MM.1S (cell line): Measurements from ENCODE around the gene FAH.

Source experiments
- DNase-seq: peaks from one replicate; pipeline ENCODE4 v3.0.0-alpha.2; 2015
- H2AFZ ChIP-seq: fragments of 300-600 bp; sonication (generic); 2 replicates; pipeline ENCODE4 v1.6.0; 2016; ENCODE audit warnings: antibody characterized with exemption, low read length
- H3F3A ChIP-seq: fragments of 300-600 bp; sonication (generic); 2 replicates; pipeline ENCODE4 v1.6.1; 2016; ENCODE audit warnings: mild to moderate bottlenecking, antibody characterized with exemption, low read length, moderate library complexity, mixed read lengths; ENCODE audit not compliant: insufficient read depth
- H3K27ac ChIP-seq: fragments of 300-600 bp; sonication (generic); 2 replicates; pipeline ENCODE4 v1.5.1; 2016; ENCODE audit warnings: mild to moderate bottlenecking, low read length
- H3K27me3 ChIP-seq: fragments of 300-600 bp; sonication (generic); replicated peaks from 2 replicates; pipeline ENCODE4 v1.6.0; 2016; ENCODE audit warnings: low read length; ENCODE audit not compliant: insufficient read depth
- H3K36me3 ChIP-seq: fragments of 300-600 bp; sonication (generic); replicated peaks from 2 replicates; pipeline ENCODE4 v1.6.1; 2016; ENCODE audit warnings: mild to moderate bottlenecking, low read length, mixed read lengths; ENCODE audit not compliant: insufficient read depth
- H3K4me1 ChIP-seq: fragments of 300-600 bp; sonication (generic); 2 replicates; pipeline ENCODE4 v1.6.1; 2016; ENCODE audit warnings: low read length, mixed read lengths
- H3K4me2 ChIP-seq: fragments of 300-600 bp; sonication (generic); 2 replicates; pipeline ENCODE4 v1.6.0; 2016; ENCODE audit warnings: low read depth, low read length
- H3K4me3 ChIP-seq: fragments of 300-600 bp; sonication (generic); 2 replicates; pipeline ENCODE4 v1.5.1; 2016; ENCODE audit warnings: low read length, mixed read lengths
- H3K79me2 ChIP-seq: fragments of 300-600 bp; sonication (generic); 2 replicates; pipeline ENCODE4 v1.6.1; 2016; ENCODE audit warnings: mixed run types, low read length, mixed read lengths
- H3K9ac ChIP-seq: fragments of 300-600 bp; sonication (generic); 2 replicates; pipeline ENCODE4 v1.6.1; 2016; ENCODE audit warnings: low read length, mixed read lengths
- H3K9me2 ChIP-seq: fragments of 300-600 bp; sonication (generic); replicated peaks from 2 replicates; pipeline ENCODE4 v1.6.1; 2016; ENCODE audit warnings: mild to moderate bottlenecking, low read length, mixed read lengths; ENCODE audit not compliant: insufficient read depth
- H3K9me3 ChIP-seq: fragments of 300-600 bp; sonication (generic); replicated peaks from 2 replicates; pipeline ENCODE4 v1.6.1; 2016; ENCODE audit warnings: mild to moderate bottlenecking, low read length, mixed read lengths; ENCODE audit not compliant: insufficient read depth
- H4K20me1 ChIP-seq: fragments of 300-600 bp; sonication (generic); 2 replicates; pipeline ENCODE4 v1.6.1; 2016; ENCODE audit warnings: mild to moderate bottlenecking, low read length, moderate library complexity, mixed read lengths; ENCODE audit not compliant: insufficient read depth
- EZH2 ChIP-seq: fragments of 300-600 bp; sonication (generic); optimal IDR thresholded peaks from 2 replicates; pipeline ENCODE3; 2017; ENCODE audit warnings: low read depth, mild to moderate bottlenecking, antibody characterized with exemption, low read length, mixed read lengths
- EZH2phosphoT487 ChIP-seq: fragments of 300-600 bp; sonication (generic); IDR thresholded peaks from 2 replicates; pipeline ENCODE4 v1.6.1; 2018; ENCODE audit warnings: antibody characterized with exemption, low read length
- TF ChIP-seq, protein P1 (sequence below): fragments of 300-600 bp; sonication (generic); IDR thresholded peaks from 2 replicates; pipeline ENCODE4 v1.5.1; 2016; ENCODE audit warnings: antibody characterized with exemption, low read length, mixed read lengths

Gene FAH

DNA sequence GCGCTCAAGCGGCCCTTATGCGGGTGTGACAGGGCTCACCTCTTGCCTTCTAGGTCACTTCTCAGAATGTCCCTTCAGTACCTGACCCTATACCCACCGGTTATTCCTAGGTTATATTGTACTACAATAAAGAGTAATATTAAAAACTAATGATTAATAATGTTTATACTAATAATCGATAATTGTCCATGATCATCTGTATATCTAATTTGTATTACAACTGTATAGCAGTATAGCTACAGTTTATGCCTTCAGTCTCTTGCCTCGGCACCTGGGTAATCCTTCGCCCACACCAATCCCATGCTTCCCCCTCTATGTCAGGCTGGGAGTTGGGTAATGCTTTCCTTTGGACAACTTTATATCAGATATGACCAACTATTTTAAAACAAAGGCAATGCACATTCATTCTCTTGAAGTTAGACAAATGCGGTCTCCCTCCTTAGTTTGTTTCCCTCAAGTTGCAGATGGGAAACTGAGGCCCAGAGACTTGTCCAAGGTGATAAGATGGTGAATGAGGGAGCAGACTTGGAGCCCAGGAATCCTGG, 3.4 kb downstream of the FAH start:
- Histone ChIP-seq H4K20me1 (no peaks in the 10 kb centered on the region), H3K79me2 (peaks cover 20% of the 10 kb centered on the region), H3K9ac (no peak overlapping the region), H3K4me2 (no peak overlapping the region), H3K4me3 (no peak overlapping the region), H3K36me3 (no peaks in the 10 kb centered on the region), H3K9me2 (no peaks in the 10 kb centered on the region), H3K9me3 (no peaks in the 10 kb centered on the region), H3K4me1 (peaks cover 26% of the 10 kb centered on the region), H3K27ac (no peak overlapping the region), H3K27me3 (no peaks in the 10 kb centered on the region), H2AFZ (no peak overlapping the region), H3F3A (peaks cover 17% of the 10 kb centered on the region; the same call in 1 of the 2 replicates)
- TF ChIP-seq EZH2phosphoT487: no peak
- TF ChIP-seq, protein P1, sequence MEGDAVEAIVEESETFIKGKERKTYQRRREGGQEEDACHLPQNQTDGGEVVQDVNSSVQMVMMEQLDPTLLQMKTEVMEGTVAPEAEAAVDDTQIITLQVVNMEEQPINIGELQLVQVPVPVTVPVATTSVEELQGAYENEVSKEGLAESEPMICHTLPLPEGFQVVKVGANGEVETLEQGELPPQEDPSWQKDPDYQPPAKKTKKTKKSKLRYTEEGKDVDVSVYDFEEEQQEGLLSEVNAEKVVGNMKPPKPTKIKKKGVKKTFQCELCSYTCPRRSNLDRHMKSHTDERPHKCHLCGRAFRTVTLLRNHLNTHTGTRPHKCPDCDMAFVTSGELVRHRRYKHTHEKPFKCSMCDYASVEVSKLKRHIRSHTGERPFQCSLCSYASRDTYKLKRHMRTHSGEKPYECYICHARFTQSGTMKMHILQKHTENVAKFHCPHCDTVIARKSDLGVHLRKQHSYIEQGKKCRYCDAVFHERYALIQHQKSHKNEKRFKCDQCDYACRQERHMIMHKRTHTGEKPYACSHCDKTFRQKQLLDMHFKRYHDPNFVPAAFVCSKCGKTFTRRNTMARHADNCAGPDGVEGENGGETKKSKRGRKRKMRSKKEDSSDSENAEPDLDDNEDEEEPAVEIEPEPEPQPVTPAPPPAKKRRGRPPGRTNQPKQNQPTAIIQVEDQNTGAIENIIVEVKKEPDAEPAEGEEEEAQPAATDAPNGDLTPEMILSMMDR: no peak
- TF ChIP-seq EZH2: no peak
- no peak for DNase-seq

DNA sequence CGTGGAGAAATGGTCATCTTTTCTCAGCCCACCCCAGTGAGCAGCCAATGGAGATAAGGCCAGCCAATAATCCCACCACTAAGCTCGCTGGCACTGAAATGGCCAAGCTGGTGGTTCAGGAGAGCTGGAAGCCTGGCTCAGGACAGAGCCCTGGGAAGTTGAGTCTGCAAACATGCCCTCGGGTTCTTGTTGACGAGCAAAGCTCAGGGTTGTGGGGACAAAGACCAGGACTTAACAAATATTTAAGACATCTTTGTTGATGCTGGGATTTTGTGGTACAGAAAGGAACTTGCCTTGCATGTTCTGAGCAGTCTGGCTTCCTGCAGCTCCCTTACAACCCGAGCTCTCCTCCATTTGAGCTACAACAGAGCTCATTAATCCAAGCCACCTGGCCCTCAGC, 4.4 kb downstream of the FAH start:
- TF ChIP-seq, protein P1: no peak
- no peak for TF ChIP-seq EZH2phosphoT487
- TF ChIP-seq EZH2: no peak
- DNase-seq: no peak
- no peaks in the 10 kb centered on the region for H3K9me2 ChIP-seq

DNA sequence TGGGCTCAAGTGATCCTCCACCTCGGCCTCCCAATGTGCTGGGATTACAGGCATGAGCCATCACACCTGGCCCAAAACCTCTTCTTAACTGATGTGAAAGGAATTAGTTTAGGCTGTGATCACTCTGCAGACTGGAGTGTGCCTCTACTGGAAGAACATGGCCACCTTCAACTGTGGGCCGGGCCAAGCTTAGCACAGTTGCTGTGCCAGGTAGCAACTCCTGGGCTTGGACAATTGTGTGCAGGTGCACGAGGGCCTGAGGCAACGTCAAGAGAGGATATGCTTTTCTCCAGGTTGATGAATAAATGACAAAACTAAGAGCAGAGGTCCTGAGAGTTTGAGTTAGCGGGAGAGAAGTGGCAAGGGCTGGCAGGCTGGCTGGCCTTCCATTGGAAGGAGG, 6.5 kb downstream of the FAH start:
- Histone ChIP-seq H3K36me3 (no peaks in the 10 kb centered on the region), H3K9me3 (no peaks in the 10 kb centered on the region), H3K9me2 (no peaks in the 10 kb centered on the region), H3F3A (peaks cover 10% of the 10 kb centered on the region; the same call in 1 of the 2 replicates), H2AFZ (no peak overlapping the region), H3K4me3 (no peak overlapping the region), H3K4me1 (peaks cover 23% of the 10 kb centered on the region), H3K27me3 (no peaks in the 10 kb centered on the region), H3K27ac (no peak overlapping the region), H4K20me1 (no peaks in the 10 kb centered on the region), H3K4me2 (no peak overlapping the region), H3K79me2 (peaks cover 13% of the 10 kb centered on the region), H3K9ac (no peak overlapping the region)
- no peak for TF ChIP-seq EZH2
- TF ChIP-seq, protein P1: no peak
- no peak for DNase-seq

More for the DNA sequence above, 4.4 kb downstream of the FAH start:
- H3K4me1 ChIP-seq: peaks cover 29% of the 10 kb centered on the region
- H3K27me3 ChIP-seq: no peaks in the 10 kb centered on the region
- H3K9ac ChIP-seq: no peak overlapping the region
- no peaks in the 10 kb centered on the region for H4K20me1 ChIP-seq
- H3F3A ChIP-seq: peaks cover 17% of the 10 kb centered on the region; the same call in 1 of the 2 replicates
- H3K27ac ChIP-seq: no peak overlapping the region
- H3K9me3 ChIP-seq: no peaks in the 10 kb centered on the region
- H3K4me2 ChIP-seq: no peak overlapping the region
- H3K36me3 ChIP-seq: no peaks in the 10 kb centered on the region
- no peak overlapping the region for H3K4me3 ChIP-seq
- H3K79me2 ChIP-seq: peaks cover 20% of the 10 kb centered on the region
- no peak overlapping the region for H2AFZ ChIP-seq
